Measurements from ENCODE around the gene CADPS2.

GRCh38 chr7:122383934-122384333 is 502.3 kb downstream of the CADPS2 start:
- TF ChIP-seq CTCF (IDR thresholded peaks at IDR 0.05) = no peak
- no peak for TF ChIP-seq POLR2A (IDR thresholded peaks at IDR 0.05)

All from right lobe of liver (tissue), 4 donors.